ENCODE results near the gene QTRT2.

QTRT2 gene

GRCh38 chr3:114127517-114127916 is 71.0 kb downstream of the QTRT2 start:
- DNase-seq = no peak

DNA sequence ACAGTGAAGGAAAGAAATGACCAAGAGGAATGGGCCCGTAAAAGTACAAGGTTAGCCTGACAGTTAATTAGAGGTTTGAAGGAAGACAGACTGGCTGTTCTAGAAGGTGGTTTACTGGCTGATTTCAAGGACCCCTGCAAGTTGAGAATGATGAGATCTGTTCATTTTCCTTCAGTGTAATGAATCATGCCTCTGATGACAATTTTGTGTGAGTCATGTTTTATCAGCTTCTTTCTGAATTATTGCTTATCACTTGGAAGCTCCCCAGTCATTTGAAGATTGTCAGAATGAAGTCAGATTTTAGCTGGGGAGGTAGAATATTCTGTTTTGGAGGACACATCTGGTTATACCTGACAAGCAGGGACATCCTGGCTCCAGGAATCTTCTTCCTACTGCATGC is 71.7 kb downstream of the QTRT2 start:
- DNase-seq = no peak

GRCh38 chr3:114128826-114129225 is 72.3 kb downstream of the QTRT2 start:
- DNase-seq = no peak

- no peak for DNase-seq
These were observed 76.0 kb downstream of the QTRT2 start for GRCh38 chr3:114132500-114132899.

GRCh38 chr3:114133947-114134346 is 77.4 kb downstream of the QTRT2 start:
- DNase-seq = no peak

Measured in SIG-M5 (cell line).